Brain microvascular endothelial cell (primary cell): ENCODE data around the gene S100A16.

Source experiments
- DNase-seq: peaks from one replicate; pipeline ENCODE4 v3.0.0-alpha.2; 2020
- H3K27ac ChIP-seq: fragments of 250-450 bp; sonication (Bioruptor Pico); 2 replicates; pipeline ENCODE4 v1.5.1; 2020; ENCODE audit warnings: mild to moderate bottlenecking, moderate library complexity
- H3K27me3 ChIP-seq: fragments of 250-450 bp; sonication (Bioruptor Pico); replicated peaks from 2 replicates; pipeline ENCODE4 v1.5.1; 2020; ENCODE audit warnings: mild to moderate bottlenecking
- H3K36me3 ChIP-seq: fragments of 250-450 bp; sonication (Bioruptor Pico); replicated peaks from 2 replicates; pipeline ENCODE4 v1.5.1; 2020; ENCODE audit warnings: mild to moderate bottlenecking
- H3K4me3 ChIP-seq: 2 replicates; pipeline ENCODE4 v1.5.1; 2011; ENCODE audit warnings: low read depth, mild to moderate bottlenecking, control low read depth, low read length, moderate library complexity
- CTCF ChIP-seq: IDR thresholded peaks from 2 replicates; pipeline ENCODE4 v1.5.1; 2011; ENCODE audit warnings: low read depth, mild to moderate bottlenecking, moderate library complexity, low read length, control low read depth, inconsistent platforms; ENCODE audit errors: missing control alignments
- in situ Hi-C: cut with HindIII; loops from 2 replicates; pipeline ENCODE4 v1.10.0; 2017; ENCODE audit warnings: low sequenced_read_pairs, low pct_ligation_motif_present

Gene S100A16

GRCh38 chr1:153658400-153659174, 45.6 kb upstream of the S100A16 start, which contains the start of gene SNAPIN:
Gene SNAPIN (plus strand): TSS chr1:153658703. CDS start chr1:153658744, 41 bp downstream.
- peaks cover 29% of the 10 kb centered on the region for H3K36me3 ChIP-seq
- no peaks in the 10 kb centered on the region for H3K27me3 ChIP-seq
- in situ Hi-C loops, result no loop called here
- DNase-seq, result peak; percentile 87
- peak; percentile 14 for TF ChIP-seq CTCF
- H3K4me3 ChIP-seq, result peak within 1 kb of the TSS; percentile 84
- peak within 1 kb of the TSS; percentile 92 for H3K27ac ChIP-seq

DNA sequence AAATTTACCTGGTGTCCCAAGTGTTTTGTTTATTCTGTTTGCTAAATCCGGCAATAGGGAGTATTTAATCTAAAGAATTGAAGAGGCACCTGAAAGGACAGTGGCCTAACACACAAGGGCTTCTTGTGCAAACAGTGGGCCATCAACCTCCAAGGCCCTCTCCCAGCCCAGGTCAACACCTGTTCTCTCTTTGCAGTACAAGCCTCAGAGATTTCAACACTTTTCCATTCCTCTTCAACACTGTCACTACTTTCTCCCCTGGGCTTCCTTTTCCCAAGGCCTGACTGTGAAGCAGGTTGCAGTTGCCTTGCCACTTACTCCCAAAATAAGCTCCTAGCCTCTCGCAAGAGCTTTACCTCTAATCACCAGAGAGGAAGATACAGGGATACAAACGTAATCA, 42.4 kb upstream of the S100A16 start:
- Histone ChIP-seq H3K27me3 (no peaks in the 10 kb centered on the region), H3K27ac (no peak overlapping the region), H3K4me3 (no peak overlapping the region), H3K36me3 (peaks cover 2% of the 10 kb centered on the region)
- in situ Hi-C loops, result no loop called here
- DNase-seq, result no peak
- no peak for TF ChIP-seq CTCF

GRCh38 chr1:153652805-153653500, 40.0 kb upstream of the S100A16 start:
- Histone ChIP-seq H3K36me3 (no peaks in the 10 kb centered on the region), H3K27me3 (no peaks in the 10 kb centered on the region), H3K27ac (no peak overlapping the region), H3K4me3 (no peak overlapping the region)
- in situ Hi-C loops, result no loop called here
- peak; percentile 31 for DNase-seq
- TF ChIP-seq CTCF, result no peak

GRCh38 chr1:153651771-153652170, 38.8 kb upstream of the S100A16 start:
- Histone ChIP-seq H3K27me3 (no peaks in the 10 kb centered on the region), H3K36me3 (no peaks in the 10 kb centered on the region), H3K27ac (no peak overlapping the region), H3K4me3 (no peak overlapping the region)
- in situ Hi-C loops, result no loop called here
- TF ChIP-seq CTCF, result no peak
- DNase-seq, result no peak

- DNase-seq, result no peak
- Histone ChIP-seq H3K4me3 (no peak overlapping the region), H3K36me3 (peaks cover 17% of the 10 kb centered on the region), H3K27ac (no peak overlapping the region), H3K27me3 (no peaks in the 10 kb centered on the region)
- in situ Hi-C loops, result no loop called here
- TF ChIP-seq CTCF, result no peak
Measured at GRCh38 chr1:153649863-153650235, 36.9 kb upstream of the S100A16 start.
